Dendritic cell treated with granulocyte-macrophage colony-stimulating factor and Interleukin-4, amounts not matched to agents 40 ng/mL and 50 ng/mL, for 4 days (primary cell): ENCODE measurements around the gene ADRB2.
"Not testable (repeated sequence)": the region's sequence is repeated elsewhere in the genome, so short reads cannot be mapped to it uniquely, and the experiment has no call there.

Source experiments
- H3K27ac Mint-ChIP-seq: one replicate; pipeline ENCODE4 v1.8.0; 2022; ENCODE audit warnings: mild to moderate bottlenecking, mixed read lengths
- H3K27me3 Mint-ChIP-seq: one replicate; pipeline ENCODE4 v1.8.0; 2022; ENCODE audit warnings: mild to moderate bottlenecking, mixed read lengths
- H3K36me3 Mint-ChIP-seq: one replicate; pipeline ENCODE4 v1.8.0; 2022; ENCODE audit warnings: low read depth, mixed read lengths
- H3K4me1 Mint-ChIP-seq: one replicate; pipeline ENCODE4 v1.8.0; 2022; ENCODE audit warnings: low read depth, mixed read lengths
- H3K4me3 Mint-ChIP-seq: one replicate; pipeline ENCODE4 v1.8.0; 2022; ENCODE audit warnings: mild to moderate bottlenecking, moderate library complexity, mixed read lengths
- H3K9me3 Mint-ChIP-seq: one replicate; pipeline ENCODE4 v1.8.0; 2022; ENCODE audit warnings: mixed read lengths
- intact Hi-C: fragments of 100-400 bp; cut with micrococcal nuclease; formaldehyde crosslinking; loops from one replicate; pipeline ENCODE4 v1.15.0; 2022

Gene ADRB2

GRCh38 chr5:148858547-148858946 is 32.1 kb downstream of the ADRB2 start:
- no peak overlapping the region for H3K4me3 Mint-ChIP-seq
- H3K27me3 Mint-ChIP-seq: no peaks in the 10 kb centered on the region
- intact Hi-C loops: no loop called here
- peaks cover 14% of the 10 kb centered on the region for H3K4me1 Mint-ChIP-seq
- H3K27ac Mint-ChIP-seq: no peak overlapping the region
- no peaks in the 10 kb centered on the region for H3K9me3 Mint-ChIP-seq
- H3K36me3 Mint-ChIP-seq: no peaks in the 10 kb centered on the region

- Mint-ChIP-seq H3K27ac (no peak overlapping the region), H3K4me3 (no peak overlapping the region), H3K36me3 (peaks cover 6% of the 10 kb centered on the region), H3K4me1 (peaks cover 14% of the 10 kb centered on the region), H3K9me3 (no peaks in the 10 kb centered on the region), H3K27me3 (no peaks in the 10 kb centered on the region)
- intact Hi-C loops: no loop called here
Measured at GRCh38 chr5:148859703-148860102, 33.3 kb downstream of the ADRB2 start.

GRCh38 chr5:148860599-148860998 is 34.2 kb downstream of the ADRB2 start:
- Mint-ChIP-seq H3K9me3 (no peaks in the 10 kb centered on the region), H3K4me3 (no peak overlapping the region), H3K27me3 (no peaks in the 10 kb centered on the region), H3K27ac (no peak overlapping the region), H3K4me1 (peaks cover 10% of the 10 kb centered on the region), H3K36me3 (peaks cover 6% of the 10 kb centered on the region)
- intact Hi-C loops: no loop called here

GRCh38 chr5:148861088-148861487 is 34.7 kb downstream of the ADRB2 start:
- Mint-ChIP-seq H3K4me1 (peaks cover 10% of the 10 kb centered on the region), H3K4me3 (no peak overlapping the region), H3K36me3 (peaks cover 6% of the 10 kb centered on the region), H3K27me3 (no peaks in the 10 kb centered on the region), H3K27ac (no peak overlapping the region), H3K9me3 (no peaks in the 10 kb centered on the region)
- intact Hi-C loops: no loop called here

- H3K36me3 Mint-ChIP-seq: peaks cover 6% of the 10 kb centered on the region
- no peaks in the 10 kb centered on the region for H3K9me3 Mint-ChIP-seq
- no peaks in the 10 kb centered on the region for H3K27me3 Mint-ChIP-seq
- no peak overlapping the region for H3K4me3 Mint-ChIP-seq
- peaks cover 10% of the 10 kb centered on the region for H3K4me1 Mint-ChIP-seq
- no peak overlapping the region for H3K27ac Mint-ChIP-seq
- intact Hi-C loops: no loop called here
Measured at GRCh38 chr5:148861696-148862095, 35.3 kb downstream of the ADRB2 start.

- Mint-ChIP-seq H3K27me3 (no peaks in the 10 kb centered on the region), H3K36me3 (peaks cover 6% of the 10 kb centered on the region), H3K4me3 (no peak overlapping the region), H3K4me1 (peaks cover 7% of the 10 kb centered on the region), H3K9me3 (no peaks in the 10 kb centered on the region), H3K27ac (no peak overlapping the region)
- intact Hi-C loops: no loop called here
Measured at GRCh38 chr5:148864113-148864841, 37.9 kb downstream of the ADRB2 start.

GRCh38 chr5:148866024-148866423 is 39.6 kb downstream of the ADRB2 start:
- Mint-ChIP-seq H3K4me1 (no peaks in the 10 kb centered on the region), H3K27ac (no peak overlapping the region), H3K4me3 (no peak overlapping the region), H3K9me3 (no peaks in the 10 kb centered on the region), H3K27me3 (no peaks in the 10 kb centered on the region), H3K36me3 (peaks cover 6% of the 10 kb centered on the region)
- intact Hi-C loops: no loop called here

GRCh38 chr5:148873120-148873519 is 46.7 kb downstream of the ADRB2 start:
- intact Hi-C loops: no loop called here
- Mint-ChIP-seq H3K36me3 (no peaks in the 10 kb centered on the region), H3K4me3 (no peak overlapping the region), H3K27ac (no peak overlapping the region), H3K4me1 (peaks cover 14% of the 10 kb centered on the region), H3K9me3 (no peaks in the 10 kb centered on the region), H3K27me3 (no peaks in the 10 kb centered on the region)

GRCh38 chr5:148873690-148874485 is 47.5 kb downstream of the ADRB2 start:
- H3K27ac Mint-ChIP-seq: no peak overlapping the region

GRCh38 chr5:148875205-148875875 is 48.9 kb downstream of the ADRB2 start:
- intact Hi-C loops: no loop called here

More at GRCh38 chr5:148873690-148874485, 47.5 kb downstream of the ADRB2 start:
- H3K9me3 Mint-ChIP-seq: no peaks in the 10 kb centered on the region
- intact Hi-C loops: no loop called here
- no peaks in the 10 kb centered on the region for H3K36me3 Mint-ChIP-seq
- H3K27me3 Mint-ChIP-seq: no peaks in the 10 kb centered on the region
- H3K4me1 Mint-ChIP-seq: peaks cover 18% of the 10 kb centered on the region
- H3K4me3 Mint-ChIP-seq: no peak overlapping the region

GRCh38 chr5:148877436-148877835 is 51.0 kb downstream of the ADRB2 start:
- H3K27ac Mint-ChIP-seq: peak overlapping the region; percentile 41
- H3K4me1 Mint-ChIP-seq: peaks cover 38% of the 10 kb centered on the region
- H3K27me3 Mint-ChIP-seq, H3K9me3 Mint-ChIP-seq, H3K4me3 Mint-ChIP-seq, intact Hi-C loops, H3K36me3 Mint-ChIP-seq: not testable (repeated sequence)

More at GRCh38 chr5:148875205-148875875, 48.9 kb downstream of the ADRB2 start:
- Mint-ChIP-seq H3K4me1 (peaks cover 27% of the 10 kb centered on the region), H3K9me3 (no peaks in the 10 kb centered on the region), H3K27ac (no peak overlapping the region), H3K4me3 (no peak overlapping the region), H3K36me3 (no peaks in the 10 kb centered on the region), H3K27me3 (no peaks in the 10 kb centered on the region)
